Left lung (tissue), 10 donors: ENCODE data around the gene HK1. TPM values are rescaled to one million over a fixed set of nuclear protein-coding genes. Genes with fewer than 3 reads are reported as not detected.
"Not testable (repeated sequence)": the region's sequence is repeated elsewhere in the genome, so short reads cannot be mapped to it uniquely, and the experiment has no call there.

Experiments used
- ATAC-seq: fragments of 200-7000 bp; cut with Tn5 transposase; one replicate; pipeline ENCODE4 v1.9.1; 2020; ENCODE audit warnings: moderate library complexity
- DNase-seq, 4 donors: peaks; one replicate each; pipeline ENCODE4 v3.0.0-alpha.2; 2013 to 2020
- H3K27ac ChIP-seq, 2 donors: fragments of 200-600 bp; sonication (generic) in 1 of 2; one replicate each; pipeline versions ENCODE4 v1.5.0 to v1.8.0; 2020 to 2021
- H3K27me3 ChIP-seq, 2 donors: fragments of 200-600 bp; sonication (generic) in 1 of 2; one replicate each; pipeline versions ENCODE4 v1.5.0 to v1.8.0; 2020 to 2021
- H3K36me3 ChIP-seq, 2 donors: fragments of 200-600 bp; sonication (generic) in 1 of 2; one replicate each; pipeline versions ENCODE4 v1.5.0 to v1.8.0; 2020 to 2021
- H3K4me1 ChIP-seq, 2 donors: fragments of 200-600 bp; one replicate each; pipeline ENCODE4 v1.8.0; 2021
- H3K4me3 ChIP-seq, 2 donors: fragments of 200-600 bp; sonication (generic) in 1 of 2; one replicate each; pipeline versions ENCODE4 v1.5.0 to v1.8.0; 2020 to 2021; ENCODE audit warnings: mild to moderate bottlenecking in 1 of 2
- H3K9me3 ChIP-seq, 2 donors: fragments of 200-600 bp; sonication (generic) in 1 of 2; one replicate each; pipeline versions ENCODE4 v1.5.0 to v1.8.0; 2020 to 2021
- intact Hi-C, 2 donors: fragments of 100-400 bp; cut with DNase I; formaldehyde crosslinking; loops; one replicate each; pipeline versions ENCODE4 v1.11.2 to v1.14.2; 2022
- polyA plus RNA-seq, 6 donors: library from polyadenylated mRNA; unstranded; fragments of 120-200 nt; gene quantifications; one replicate each; pipeline ENCODE4 v1.2.1, GENCODE V29; 2013; ENCODE audit not compliant: insufficient read length in 6 of 6
- total RNA-seq, 2 donors: library from RNA; stranded (reverse); fragmentation: NEBNext Ultra II Directional; extraction: Animal tissue kit (Norgen Biotek cat#: 25700); gene quantifications; one replicate each; pipeline ENCODE4 v1.2.1, GENCODE V29; 2021
- TF ChIP-seq, protein P1 (sequence below), 2 donors: fragments of 200-600 bp; sonication (generic) in 1 of 2; IDR thresholded peaks; one replicate each; pipeline versions ENCODE4 v1.5.0 to v1.8.0; 2021; ENCODE audit warnings: antibody characterized with exemption in 2 of 2
- donor health status: DM: no; HTN: yes; CAD: no.
- donor health status: DM: no; HTN: no; CAD: no.

The HK1 gene
- total and polyA plus RNA-seq, 8 donors, result 51.5 to 126 (median 57.8) TPM

DNA sequence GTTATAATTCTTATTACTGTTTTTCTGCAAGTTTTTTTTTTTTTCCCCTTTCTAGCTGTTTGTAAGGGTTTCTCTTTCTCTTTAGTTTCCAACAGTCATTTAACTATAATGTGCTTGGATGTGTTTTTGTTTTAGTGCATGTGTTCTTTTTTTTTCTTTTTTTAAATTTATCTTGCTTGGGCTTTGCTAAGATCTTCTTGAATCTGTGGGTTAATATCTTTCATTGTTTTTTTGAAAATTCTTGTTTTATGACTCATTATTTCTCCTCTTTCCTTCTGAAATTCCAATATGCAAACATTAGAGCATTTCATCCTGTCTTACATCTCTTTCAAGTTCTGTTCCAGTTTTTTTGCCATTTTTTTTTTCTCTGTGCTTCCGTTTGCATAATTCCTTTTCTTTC is 5.7 kb upstream of the HK1 start:
- no peak for DNase-seq
- Histone ChIP-seq H3K36me3 (no peaks in the 10 kb centered on the region), H3K4me1 (no peaks in the 10 kb centered on the region), H3K27ac (no peak overlapping the region), H3K27me3 (no peaks in the 10 kb centered on the region), H3K4me3 (no peak overlapping the region), H3K9me3 (no peaks in the 10 kb centered on the region)
- no peak for ATAC-seq
- TF ChIP-seq, protein P1, sequence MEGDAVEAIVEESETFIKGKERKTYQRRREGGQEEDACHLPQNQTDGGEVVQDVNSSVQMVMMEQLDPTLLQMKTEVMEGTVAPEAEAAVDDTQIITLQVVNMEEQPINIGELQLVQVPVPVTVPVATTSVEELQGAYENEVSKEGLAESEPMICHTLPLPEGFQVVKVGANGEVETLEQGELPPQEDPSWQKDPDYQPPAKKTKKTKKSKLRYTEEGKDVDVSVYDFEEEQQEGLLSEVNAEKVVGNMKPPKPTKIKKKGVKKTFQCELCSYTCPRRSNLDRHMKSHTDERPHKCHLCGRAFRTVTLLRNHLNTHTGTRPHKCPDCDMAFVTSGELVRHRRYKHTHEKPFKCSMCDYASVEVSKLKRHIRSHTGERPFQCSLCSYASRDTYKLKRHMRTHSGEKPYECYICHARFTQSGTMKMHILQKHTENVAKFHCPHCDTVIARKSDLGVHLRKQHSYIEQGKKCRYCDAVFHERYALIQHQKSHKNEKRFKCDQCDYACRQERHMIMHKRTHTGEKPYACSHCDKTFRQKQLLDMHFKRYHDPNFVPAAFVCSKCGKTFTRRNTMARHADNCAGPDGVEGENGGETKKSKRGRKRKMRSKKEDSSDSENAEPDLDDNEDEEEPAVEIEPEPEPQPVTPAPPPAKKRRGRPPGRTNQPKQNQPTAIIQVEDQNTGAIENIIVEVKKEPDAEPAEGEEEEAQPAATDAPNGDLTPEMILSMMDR (IDR thresholded peaks at IDR 0.05), result no peak
- intact Hi-C loops, result no loop called here

DNA sequence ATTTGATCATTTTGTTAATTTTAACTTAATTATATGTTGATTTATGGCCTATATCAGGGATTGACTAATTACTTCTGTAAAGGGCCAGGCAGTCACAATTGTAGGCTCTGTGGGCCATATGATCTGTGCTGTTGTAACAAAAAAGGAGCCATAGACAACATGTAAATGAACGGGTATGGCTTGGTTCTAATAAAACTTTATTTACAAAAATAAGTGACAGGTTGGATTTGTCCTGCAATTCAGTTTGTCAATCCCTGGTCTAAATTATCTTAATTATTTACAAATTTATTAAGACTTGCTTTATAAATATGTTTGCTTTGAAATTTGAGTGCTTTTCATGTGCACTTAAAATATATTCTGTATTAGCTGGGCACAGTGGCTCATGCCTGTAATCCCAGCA is 2.9 kb upstream of the HK1 start:
- H3K27me3 ChIP-seq, result no peaks in the 10 kb centered on the region
- DNase-seq (no peak), ATAC-seq (no peak)
- intact Hi-C loops, result no loop called here
- peaks cover 0 to 4% of the 10 kb centered on the region in 2 donors for H3K4me1 ChIP-seq
- no peak overlapping the region for H3K4me3 ChIP-seq
- H3K9me3 ChIP-seq, result no peaks in the 10 kb centered on the region
- H3K36me3 ChIP-seq, result no peaks in the 10 kb centered on the region
- TF ChIP-seq, protein P1 (IDR thresholded peaks at IDR 0.05), result no peak
- no peak overlapping the region for H3K27ac ChIP-seq

DNA sequence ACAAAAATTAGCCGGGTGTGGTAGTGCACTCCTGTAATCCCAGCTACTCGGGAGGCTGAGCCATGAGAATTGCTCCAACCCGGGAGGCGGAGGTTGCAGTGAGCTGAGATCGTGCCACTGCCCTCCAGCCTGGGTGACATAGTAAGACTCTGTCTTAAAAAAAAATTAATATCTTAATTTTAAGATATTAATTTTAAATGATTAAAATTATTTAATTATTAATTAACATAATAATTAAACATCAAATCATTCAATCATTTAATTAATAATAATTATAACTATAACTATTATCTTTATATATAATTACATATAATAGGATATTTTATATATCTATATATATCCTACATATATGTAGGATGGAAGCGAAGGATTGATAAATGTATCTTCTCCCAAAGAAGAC is 1.8 kb upstream of the HK1 start:
- ATAC-seq (no peak), DNase-seq (no peak)
- Histone ChIP-seq H3K27me3 (no peaks in the 10 kb centered on the region), H3K4me1 (peaks cover 0 to 4% of the 10 kb centered on the region in 2 donors), H3K36me3 (no peaks in the 10 kb centered on the region), H3K4me3 (no peak overlapping the region), H3K9me3 (no peaks in the 10 kb centered on the region), H3K27ac (no peak overlapping the region)
- TF ChIP-seq, protein P1 (IDR thresholded peaks at IDR 0.05), result no peak
- intact Hi-C loops, result no loop called here

DNA sequence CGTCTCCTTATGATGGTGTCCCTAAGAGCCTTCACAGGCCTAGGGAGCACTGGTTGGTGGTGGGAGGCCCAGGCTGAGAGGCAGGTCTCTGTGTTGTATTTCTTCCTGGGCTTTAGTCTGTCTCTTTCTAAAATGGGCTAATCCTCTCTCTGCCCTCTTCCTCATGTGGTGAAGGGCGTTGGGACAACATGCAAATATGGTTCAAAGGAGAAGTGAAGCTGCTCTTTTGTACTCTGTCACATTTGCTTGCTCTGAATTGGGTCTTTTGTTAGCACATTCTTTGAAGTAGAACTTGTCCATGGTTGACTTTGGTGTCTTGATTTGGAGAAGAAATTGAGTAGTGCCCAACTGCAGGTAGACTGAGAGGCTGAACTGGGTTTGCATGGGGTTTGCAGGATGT is 814 bp downstream of the HK1 start:
- Histone ChIP-seq H3K27me3 (no peaks in the 10 kb centered on the region), H3K36me3 (no peaks in the 10 kb centered on the region), H3K4me1 (peaks cover 0 to 4% of the 10 kb centered on the region in 2 donors), H3K4me3 (no peak overlapping the region), H3K27ac (no peak overlapping the region), H3K9me3 (no peaks in the 10 kb centered on the region)
- ATAC-seq (peak; percentile 21), DNase-seq (no peak)
- TF ChIP-seq, protein P1 (IDR thresholded peaks at IDR 0.05), result no peak
- intact Hi-C loops, result no loop called here

DNA sequence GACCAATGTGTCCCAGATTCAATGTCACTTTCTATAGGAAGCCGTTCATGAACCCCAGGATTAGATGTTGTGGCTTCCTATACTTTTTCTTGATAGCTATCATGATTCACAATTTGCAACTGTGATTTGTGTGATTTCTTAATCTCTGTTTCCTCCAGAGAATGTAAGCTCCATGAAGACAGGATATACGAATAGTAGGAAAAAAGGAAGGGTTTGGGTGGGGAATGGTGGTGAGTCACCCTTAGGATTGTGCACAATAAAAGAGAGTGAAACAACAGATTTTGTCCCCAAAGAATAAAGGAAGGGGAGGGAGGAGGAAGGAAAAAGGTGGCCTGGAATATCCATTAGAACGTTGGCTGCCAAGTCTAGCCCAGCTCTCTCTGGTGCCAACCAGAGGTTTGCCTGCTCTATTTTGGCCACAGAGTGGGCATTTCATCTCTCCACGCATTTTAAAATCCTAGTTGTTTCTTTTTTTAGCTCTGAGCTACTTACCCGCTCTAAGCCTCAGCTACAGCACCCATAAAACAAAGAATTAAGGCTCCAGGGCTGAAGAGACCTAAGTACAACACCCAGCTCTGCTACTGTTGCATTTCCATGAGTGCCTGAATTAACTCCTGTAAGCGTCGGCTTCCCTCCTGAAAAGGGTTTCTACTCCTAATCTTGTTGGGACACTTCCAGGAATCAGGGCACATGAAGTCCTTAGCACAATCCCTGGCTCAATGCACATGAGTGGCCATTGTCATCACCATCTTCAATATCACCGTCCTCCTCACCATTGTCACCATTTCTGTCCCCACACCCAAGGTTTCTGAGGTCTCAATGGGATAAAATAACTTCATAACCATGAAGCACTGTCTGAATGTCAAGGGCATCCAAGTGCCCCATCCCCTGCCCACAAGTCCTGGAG is 3.5 kb downstream of the HK1 start:
- ATAC-seq, result no peak
- Histone ChIP-seq H3K9me3 (no peaks in the 10 kb centered on the region), H3K36me3 (no peaks in the 10 kb centered on the region), H3K4me3 (no peak overlapping the region), H3K27ac (no peak overlapping the region), H3K4me1 (peaks cover 0 to 4% of the 10 kb centered on the region in 2 donors), H3K27me3 (no peaks in the 10 kb centered on the region)
- intact Hi-C loops, result no loop called here
- TF ChIP-seq, protein P1 (IDR thresholded peaks at IDR 0.05), result no peak
- DNase-seq, result no peak

DNA sequence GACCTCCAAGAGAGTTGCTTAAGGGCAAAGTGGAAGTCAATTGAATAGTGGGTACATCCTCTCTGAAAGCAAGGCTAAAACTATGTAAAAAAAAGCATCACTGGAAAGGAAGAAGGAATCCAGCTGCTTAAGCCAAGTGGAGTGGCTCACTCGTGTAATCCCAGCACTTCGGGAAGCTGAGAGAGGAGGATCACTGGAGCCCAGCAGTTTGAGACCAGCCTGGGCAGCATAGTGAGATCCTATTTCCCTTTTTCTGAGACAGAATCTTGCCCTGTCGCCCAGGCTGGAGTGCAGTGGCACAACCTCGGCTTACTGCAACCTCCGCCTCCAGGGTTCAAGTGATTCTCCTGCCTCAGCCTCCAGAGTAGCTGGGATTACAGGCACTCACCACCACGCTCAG is 6.1 kb downstream of the HK1 start:
- intact Hi-C loops, H3K27me3 ChIP-seq, H3K27ac ChIP-seq, H3K4me1 ChIP-seq, H3K9me3 ChIP-seq, ATAC-seq, DNase-seq, H3K4me3 ChIP-seq, H3K36me3 ChIP-seq: not testable (repeated sequence)
